ENCODE results near the gene PCBP3. TPM values are rescaled to one million over a fixed set of nuclear protein-coding genes. Genes with fewer than 3 reads are reported as not detected.

Gene PCBP3
- total and polyA plus RNA-seq, 10 of the 15 experiments (the other 5 are each of a cell fraction or from before 2014, with no cell fraction given) = 0.09 to 1.3 (median 0.46) TPM; not detected in 3

GRCh38 chr21:45875881-45876280, 232.4 kb downstream of the PCBP3 start:
- Histone ChIP-seq H3K9ac (ENCODE audit: control insufficient read depth, insufficient read depth, low read length) (no peak overlapping the region), H3K27me3 (replicated peaks in 1 of 2; ENCODE audit: control insufficient read depth in 2 of 2, insufficient read depth in 2 of 2, low read length in 1 of 2) (no peaks in the 10 kb centered on the region; a peak in 1 of 4 replicates), H3K79me2 (ENCODE audit: control insufficient read depth, insufficient read depth, low read length) (no peaks in the 10 kb centered on the region), H3K4me2 (ENCODE audit: control insufficient read depth, insufficient read depth) (no peak overlapping the region), H3K4me3 (no peak overlapping the region), H3K36me3 (ENCODE audit: control insufficient read depth in 2 of 2, insufficient read depth in 2 of 2, low read length in 1 of 2) (no peaks in the 10 kb centered on the region), H3K27ac (ENCODE audit: control insufficient read depth, insufficient read depth) (no peak overlapping the region), H4K20me1 (ENCODE audit: control insufficient read depth, insufficient read depth) (no peaks in the 10 kb centered on the region; the same call in 1 of the 2 replicates), H2AFZ (ENCODE audit: control insufficient read depth, low read depth, low read length) (no peak overlapping the region), H3K9me3 (replicated peaks; ENCODE audit: control insufficient read depth, insufficient read depth, low read length) (no peaks in the 10 kb centered on the region), H3K4me1 (ENCODE audit: control insufficient read depth, insufficient read depth, low read length) (no peaks in the 10 kb centered on the region)
- DNase-seq (ENCODE audit: low read depth, low spot score) (no peak), ATAC-seq (no peak), FAIRE-seq (no peak)
- ChIA-PET RAD21 (ENCODE audit: unreplicated experiment) (no interaction called here), POLR2A (no interaction called here), CTCF (no interaction called here), SMC1A (ENCODE audit: uncharacterized antibody, unreplicated experiment) (no interaction called here)
- no TSS peak for BruUV-seq (replicated peaks)
- no peak for TF ChIP-seq TCF12 (IDR thresholded peaks at IDR 0.05; ENCODE audit: low read depth, low read length)
- no peak for TF ChIP-seq E2F8 (IDR thresholded peaks at IDR 0.05; ENCODE audit: low read depth, partially characterized antibody)
- no peak for TF ChIP-seq ZSCAN29 (IDR thresholded peaks at IDR 0.05)
- TF ChIP-seq ATF7 (IDR thresholded peaks at IDR 0.05; ENCODE audit: low read depth) = no peak
- no peak for TF ChIP-seq SKIL (IDR thresholded peaks at IDR 0.05; ENCODE audit: low read depth, poor library complexity, severe bottlenecking)
- no peak for TF ChIP-seq ESRRA (IDR thresholded peaks at IDR 0.05; ENCODE audit: low read length)
- no peak for TF ChIP-seq ZNF622 (IDR thresholded peaks at IDR 0.05)
- TF ChIP-seq MXI1 (IDR thresholded peaks at IDR 0.05; ENCODE audit: low read depth, low read length) = no peak
- no peak for TF ChIP-seq SRF (IDR thresholded peaks at IDR 0.05; ENCODE audit: low read depth in 2 of 2, low read length in 2 of 2)
- no peak for TF ChIP-seq RB1 (IDR thresholded peaks at IDR 0.05; ENCODE audit: borderline replicate concordance)
- TF ChIP-seq CBX5 (IDR thresholded peaks at IDR 0.05; ENCODE audit: low read depth) = no peak
- TF ChIP-seq STAT3 (IDR thresholded peaks at IDR 0.05; ENCODE audit: low read depth, low read length) = no peak
- TF ChIP-seq TCF3 (IDR thresholded peaks at IDR 0.05; ENCODE audit: borderline replicate concordance, insufficient read depth, low read depth, low read length) = no peak
- TF ChIP-seq SIX5 (IDR thresholded peaks at IDR 0.05; ENCODE audit: low read depth, low read length, severe bottlenecking) = no peak
- no peak for TF ChIP-seq KAT2A (conservative IDR thresholded peaks at IDR 0.05; ENCODE audit: control insufficient read depth, low read depth, low read length)
- TF ChIP-seq MTA3 (IDR thresholded peaks at IDR 0.05; ENCODE audit: borderline replicate concordance, low read length) = no peak
- in situ Hi-C loops (cut with MboI) (no loop called here), intact Hi-C loops (cut with micrococcal nuclease; ENCODE audit: unreplicated experiment) (no loop called here)
- WGBS (ENCODE audit: insufficient coverage, insufficient replicate concordance, low lambda C conversion rate, missing lambda C conversion rate) = 33% methylated on average over 12 of the region's 12 CpGs

All from GM12878 (cell line).